ENCODE data around the gene FRAT1.
"Not testable (repeated sequence)": the region's sequence is repeated elsewhere in the genome, so short reads cannot be mapped to it uniquely, and the experiment has no call there.

Gene FRAT1

GRCh38 chr10:97336446-97336845 is 17.4 kb downstream of the FRAT1 start:
- no peak for DNase-seq

- no peak for DNase-seq
These were observed 18.1 kb downstream of the FRAT1 start for GRCh38 chr10:97336942-97337831.

DNA sequence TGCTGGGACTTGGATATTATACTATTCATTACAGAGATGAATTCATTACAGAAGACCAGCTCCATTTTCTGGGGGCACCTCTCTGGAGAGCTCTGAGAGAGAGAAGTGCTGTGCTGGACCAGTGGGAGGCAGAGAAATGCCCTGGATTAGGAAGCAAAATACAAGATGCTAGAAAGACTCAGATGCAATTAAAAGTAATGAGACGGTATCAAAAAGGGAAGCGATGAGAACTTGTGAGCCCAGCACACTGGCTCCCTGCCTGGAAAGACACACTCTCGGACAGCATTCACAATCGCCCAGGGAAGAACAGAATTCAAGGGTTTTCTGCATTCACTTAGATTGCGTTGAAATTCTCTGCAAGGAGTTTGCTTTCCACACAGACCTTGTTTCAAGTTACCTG is 19.0 kb downstream of the FRAT1 start:
- DNase-seq, result no peak

DNA sequence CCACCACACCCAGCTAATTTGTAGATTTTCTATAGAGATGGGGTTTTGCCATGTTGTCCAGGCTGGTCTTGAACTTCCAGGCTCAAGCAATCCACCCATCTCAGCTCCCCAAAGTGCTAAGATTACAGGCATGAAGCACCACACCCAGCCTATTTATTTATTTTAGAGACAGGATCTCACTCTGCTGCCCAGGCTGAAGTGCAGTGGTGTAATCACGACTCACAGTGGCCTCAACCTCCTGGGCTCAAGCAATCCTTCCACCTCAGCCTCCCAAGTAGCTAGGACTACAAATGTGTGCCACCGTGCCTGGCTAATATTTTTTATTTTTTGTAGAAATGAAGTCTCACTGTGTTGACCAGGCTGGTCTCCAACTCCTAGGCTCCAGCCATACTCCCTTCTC is 22.3 kb downstream of the FRAT1 start:
- DNase-seq, result no peak

DNA sequence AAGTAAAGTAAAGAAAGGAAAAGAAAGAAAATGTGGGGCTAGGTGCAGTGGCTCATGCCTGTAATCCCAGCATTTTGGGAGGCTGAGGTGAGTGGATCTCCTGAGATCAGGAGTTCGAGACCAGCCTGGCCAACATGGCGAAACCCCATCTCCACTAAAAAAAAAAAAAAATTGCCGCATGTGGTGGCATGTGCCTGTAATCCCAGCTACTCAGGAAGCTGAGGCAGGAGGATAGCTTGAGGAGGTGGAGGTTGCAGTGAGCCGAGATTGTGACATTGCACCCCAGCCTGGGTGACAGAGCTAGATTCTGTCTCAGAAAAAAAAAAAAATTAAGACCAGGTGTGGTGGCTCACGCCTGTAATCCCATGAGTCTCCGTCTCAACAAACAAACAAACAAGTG is 24.6 kb downstream of the FRAT1 start:
- not testable (repeated sequence) for DNase-seq

GRCh38 chr10:97347317-97347716 is 28.2 kb downstream of the FRAT1 start:
- DNase-seq, result no peak

- no peak for DNase-seq
These were observed 30.9 kb downstream of the FRAT1 start for GRCh38 chr10:97349752-97350513.

DNA sequence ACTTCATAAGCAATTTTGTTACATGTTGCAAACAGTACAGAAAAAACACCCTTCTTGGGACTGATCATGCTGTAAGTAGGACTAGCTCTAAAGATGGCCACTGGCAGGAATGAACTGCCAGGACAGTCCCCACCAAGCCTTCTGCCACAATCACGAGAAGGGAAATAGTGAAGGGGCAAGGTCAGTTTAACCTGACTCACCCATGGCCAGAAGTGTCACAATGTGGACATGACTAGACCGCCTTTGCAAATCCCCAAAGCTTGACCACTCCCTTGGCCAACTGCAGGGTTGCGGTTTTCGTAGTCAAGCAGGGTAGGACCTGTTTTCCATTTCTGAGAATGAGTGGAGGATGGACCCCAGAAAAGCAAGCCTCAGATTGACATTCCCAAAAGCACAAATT is 34.9 kb downstream of the FRAT1 start:
- DNase-seq, result no peak

GRCh38 chr10:97355571-97355975 is 36.5 kb downstream of the FRAT1 start:
- DNase-seq, result no peak

DNA sequence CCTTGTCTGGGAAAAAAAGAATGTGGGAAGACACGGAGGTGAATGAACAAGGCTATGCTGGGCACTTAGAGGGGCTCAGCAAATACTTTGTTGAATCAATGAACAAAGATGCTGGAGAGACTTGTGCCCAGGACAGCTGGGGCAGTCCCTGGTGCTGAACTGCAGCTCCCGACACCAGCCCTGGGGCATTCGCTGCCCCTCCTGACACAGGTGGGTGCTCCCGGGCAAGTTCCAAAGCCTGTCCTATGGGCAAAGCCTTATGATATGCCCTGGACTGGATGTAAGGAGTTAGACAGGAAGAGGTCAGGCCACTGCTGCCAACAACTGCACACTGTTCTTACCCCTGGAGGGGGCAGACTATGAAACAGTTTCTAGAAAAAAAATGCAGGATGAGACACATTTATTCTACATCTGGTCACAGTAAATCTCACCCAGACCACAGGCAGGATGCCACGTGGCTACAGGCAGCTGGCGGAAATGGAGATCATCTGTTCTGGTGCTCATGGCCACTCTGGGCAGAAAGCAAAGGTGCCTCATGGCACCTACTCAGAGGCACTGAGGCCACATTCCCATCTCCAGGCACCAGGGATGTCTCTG is 37.3 kb downstream of the FRAT1 start:
- no peak for DNase-seq

DNA sequence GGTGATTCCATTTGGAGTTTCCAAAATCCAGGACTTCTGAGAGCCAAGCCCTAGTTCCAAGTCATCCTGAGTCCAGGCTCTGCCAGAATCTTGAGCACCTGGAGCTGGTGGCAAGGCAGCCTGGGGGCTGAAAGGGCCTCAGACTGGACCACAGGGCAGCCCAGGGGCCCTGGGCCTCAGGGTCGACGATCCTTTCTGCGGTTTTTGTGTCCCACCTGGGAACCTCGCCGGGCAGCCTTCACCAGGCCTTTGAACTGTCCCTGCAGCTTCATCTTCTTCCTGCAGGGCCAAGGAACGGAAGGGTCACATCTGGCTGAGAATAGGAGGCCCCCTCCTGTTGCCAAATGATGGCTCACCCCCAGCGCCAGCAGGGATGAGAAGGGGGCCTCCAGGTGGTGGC is 37.8 kb downstream of the FRAT1 start:
- DNase-seq, result no peak

DNA sequence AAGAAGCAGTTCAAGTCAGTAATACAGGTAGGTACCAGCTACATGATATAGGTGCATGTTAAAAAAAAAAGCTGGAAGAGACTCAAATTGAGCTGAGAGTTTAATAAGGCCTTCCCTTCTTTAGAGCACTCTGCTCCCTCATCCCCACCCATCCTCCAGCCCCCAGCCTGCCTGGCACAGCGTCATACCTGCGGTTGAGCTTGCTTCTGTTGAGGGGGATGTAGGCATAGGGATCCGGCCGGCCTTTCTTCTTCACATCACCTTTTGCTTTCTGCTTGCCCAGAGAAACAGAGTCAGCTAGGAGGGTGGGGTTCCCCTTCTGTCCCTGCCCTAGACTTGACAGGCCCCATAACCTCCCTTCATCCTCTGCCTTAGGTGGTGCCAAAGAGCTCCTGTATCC is 39.3 kb downstream of the FRAT1 start:
- no peak for DNase-seq

DNA sequence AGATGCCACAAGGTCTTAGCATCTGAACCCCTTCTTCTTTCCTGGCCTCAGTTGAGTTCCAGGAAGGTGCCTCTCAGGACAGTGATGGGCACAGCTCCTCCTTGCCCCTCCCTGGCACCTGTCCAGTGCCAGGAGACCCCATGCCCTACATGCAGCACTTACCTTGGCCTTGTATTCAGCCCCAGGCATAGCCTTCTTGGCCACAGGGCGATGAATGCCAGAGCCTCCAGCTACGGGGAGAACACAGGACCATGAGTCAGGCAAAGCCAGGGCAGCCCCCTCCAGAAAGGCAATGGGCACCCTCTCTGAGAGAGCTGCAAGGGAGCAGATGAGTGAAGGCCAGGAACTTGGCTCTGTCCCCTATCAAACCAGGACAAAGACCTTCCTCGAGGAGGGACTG is 39.7 kb downstream of the FRAT1 start:
- no peak for DNase-seq

- DNase-seq, result no peak
These were observed 41.9 kb downstream of the FRAT1 start for GRCh38 chr10:97360705-97361536.

DNA sequence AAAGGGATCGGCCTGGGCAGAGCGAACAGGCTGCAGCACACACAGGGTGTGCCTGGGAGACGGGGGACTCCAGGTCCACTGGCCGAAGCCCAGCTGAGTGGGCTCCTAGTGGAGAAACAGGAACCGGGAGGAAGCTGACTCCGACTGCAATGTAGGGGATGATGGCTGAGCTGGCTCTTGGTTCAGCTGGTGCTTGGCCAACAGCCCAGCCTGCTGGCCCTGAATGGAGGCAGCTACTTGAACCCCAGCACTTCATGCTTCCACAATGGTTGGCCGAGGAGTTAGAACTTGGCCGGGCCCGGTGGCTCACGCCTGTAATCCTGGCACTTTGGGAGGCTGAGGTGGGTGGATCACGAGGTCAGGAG is 42.4 kb downstream of the FRAT1 start:
- no peak for DNase-seq

DNA sequence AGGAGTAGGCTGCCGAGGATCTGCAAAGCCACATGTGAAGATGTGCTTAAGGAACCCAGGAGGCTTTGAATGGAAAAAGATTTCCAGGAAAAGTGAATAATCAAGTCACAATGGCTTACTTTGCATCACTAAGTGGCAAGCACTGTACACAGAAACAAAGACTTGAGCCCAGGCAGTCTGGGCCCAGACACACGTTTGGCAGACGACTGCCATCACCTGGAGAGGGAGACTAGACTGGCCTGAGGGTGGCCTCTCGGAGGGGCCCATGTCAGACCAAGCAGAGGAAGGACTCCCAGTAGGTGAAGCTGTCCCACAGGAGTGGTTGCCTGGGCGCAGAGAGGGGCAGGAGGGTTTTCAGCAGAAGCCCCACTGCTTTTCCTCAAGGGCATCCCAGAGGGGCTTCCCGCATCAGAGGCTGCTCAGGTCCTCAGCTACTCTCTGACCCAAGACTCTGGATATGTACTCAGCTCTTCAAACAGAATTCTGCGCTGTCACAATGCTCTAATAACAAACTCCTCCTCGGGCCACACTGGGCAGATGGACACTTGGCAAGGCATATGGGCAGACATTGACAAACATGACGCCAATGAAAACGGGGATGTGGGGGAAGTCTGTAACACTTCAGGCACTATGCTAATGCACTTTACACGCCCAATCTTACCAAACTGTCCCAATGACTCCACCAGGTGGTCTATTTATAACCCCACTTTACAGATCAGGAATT is 43.4 kb downstream of the FRAT1 start:
- DNase-seq, result no peak

- DNase-seq, result no peak
These were observed 44.0 kb downstream of the FRAT1 start for GRCh38 chr10:97363071-97363470.

GRCh38 chr10:97365761-97366351 is 46.8 kb downstream of the FRAT1 start:
- DNase-seq, result no peak

DNA sequence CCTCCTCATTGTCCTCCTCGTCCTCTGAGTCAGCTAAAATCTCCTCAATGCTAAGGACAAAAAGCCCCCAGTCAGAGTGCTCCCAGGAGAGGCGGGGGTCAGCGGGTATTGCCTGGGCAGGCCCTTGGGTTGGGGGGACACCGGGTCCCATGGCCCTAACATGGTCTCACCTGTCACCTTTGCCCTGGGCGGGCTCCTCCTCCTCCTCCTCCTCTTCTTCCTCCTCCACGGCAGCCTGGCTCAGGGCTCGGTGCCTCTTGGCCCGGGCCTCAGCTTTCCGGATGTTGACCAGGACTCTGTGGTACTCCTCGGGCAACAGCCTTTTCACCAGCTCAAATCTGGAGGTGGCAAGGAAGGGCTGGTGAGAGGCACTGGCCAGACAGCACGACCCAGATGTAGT is 47.5 kb downstream of the FRAT1 start:
- DNase-seq, result no peak

DNA sequence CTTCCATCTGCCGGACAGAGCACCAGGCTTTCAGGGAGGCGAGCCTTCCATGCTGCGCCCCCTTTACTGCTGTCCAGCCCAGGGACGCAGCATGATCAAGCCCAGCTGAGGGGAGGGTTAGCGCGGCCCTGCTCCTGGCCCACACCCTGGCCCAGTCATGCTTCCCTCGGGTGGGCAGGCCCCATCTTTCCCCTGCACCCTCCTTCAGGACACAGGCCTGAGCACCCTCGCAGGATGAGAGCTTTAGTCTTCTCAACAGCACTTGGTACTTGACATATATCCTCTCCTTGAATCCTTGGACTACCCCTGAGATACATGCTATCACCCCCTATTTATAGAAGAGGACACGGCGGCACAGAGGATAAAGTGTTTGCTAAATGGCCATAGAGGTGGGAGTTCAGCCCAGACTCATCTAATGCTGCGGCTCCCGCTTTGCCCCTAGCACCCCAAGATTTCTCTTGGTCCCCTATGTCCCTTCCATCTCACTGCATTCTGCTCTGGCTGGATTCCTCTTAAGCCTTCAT is 48.1 kb downstream of the FRAT1 start:
- no peak for DNase-seq

Measured in NCI-H226 (cell line).